PC-3 (cell line): ENCODE data around the gene FSTL5.

Experiments
- CTCF ChIP-seq: fragments of 300-600 bp; sonication (generic); conservative IDR thresholded peaks from 2 replicates; pipeline ENCODE4 v1.5.1; 2017; ENCODE audit warnings: antibody characterized with exemption, low read depth, mild to moderate bottlenecking, low read length
- EZH2 ChIP-seq: fragments of 300-600 bp; sonication (generic); IDR thresholded peaks from one replicate; pipeline ENCODE4 v1.6.1; 2017; ENCODE audit warnings: antibody characterized with exemption, mild to moderate bottlenecking, low read length; ENCODE audit not compliant: unreplicated experiment
- EZH2phosphoT487 ChIP-seq: fragments of 300-600 bp; sonication (generic); IDR thresholded peaks from 2 replicates; pipeline ENCODE4 v1.6.1; 2018; ENCODE audit warnings: mild to moderate bottlenecking, antibody characterized with exemption, low read length, borderline replicate concordance

DNA sequence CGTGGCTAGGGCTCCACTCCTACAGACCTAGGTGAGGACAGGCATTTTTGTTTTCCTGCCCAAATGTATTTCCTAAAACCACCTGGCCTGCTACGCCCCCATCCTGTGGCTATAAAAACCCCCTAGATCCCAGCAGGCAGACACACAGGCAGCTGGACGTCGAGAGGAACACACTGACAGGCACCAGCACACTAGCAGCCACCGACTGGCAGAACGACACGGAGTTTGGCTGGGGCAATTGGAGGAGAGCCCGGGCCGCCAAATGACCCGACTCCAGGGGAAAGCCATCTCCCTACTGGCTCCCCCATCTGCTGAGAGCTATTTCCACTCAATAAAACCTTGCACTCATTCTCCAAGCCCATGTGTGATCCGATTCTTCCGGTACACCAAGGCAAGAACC is 516.0 kb downstream of the FSTL5 start:
- TF ChIP-seq CTCF (no peak), EZH2phosphoT487 (no peak), EZH2 (no peak)
